GM18505 (cell line): ENCODE results near the gene A3GALT2.

Experiments
- ATAC-seq: cut with Tn5 transposase; IDR thresholded peaks from one replicate; pipeline ENCODE4 v1.9.1; 2021; ENCODE audit not compliant: unreplicated experiment
- POLR2A ChIP-seq: IDR thresholded peaks from 4 replicates; pipeline ENCODE4 v1.6.1; 2011; ENCODE audit warnings: borderline replicate concordance; ENCODE audit not compliant: insufficient read depth, insufficient read length; ENCODE audit errors: extremely low read depth

A3GALT2 gene

GRCh38 chr1:33334081-33334552 is 13.2 kb upstream of the A3GALT2 start:
- no peak for TF ChIP-seq POLR2A
- ATAC-seq: no peak

- ATAC-seq: no peak
- TF ChIP-seq POLR2A: no peak
These were observed 12.0 kb upstream of the A3GALT2 start for GRCh38 chr1:33332881-33333280.

- no peak for TF ChIP-seq POLR2A
- no peak for ATAC-seq
These were observed 11.5 kb upstream of the A3GALT2 start for GRCh38 chr1:33332357-33332789.

- no peak for ATAC-seq
- no peak for TF ChIP-seq POLR2A
These were observed 10.8 kb upstream of the A3GALT2 start for GRCh38 chr1:33331444-33332356.

GRCh38 chr1:33330906-33331305 is 10.0 kb upstream of the A3GALT2 start:
- no peak for ATAC-seq
- no peak for TF ChIP-seq POLR2A

GRCh38 chr1:33330361-33330890 is 9.5 kb upstream of the A3GALT2 start:
- ATAC-seq: no peak
- TF ChIP-seq POLR2A: no peak

- no peak for TF ChIP-seq POLR2A
- no peak for ATAC-seq
These were observed 8.9 kb upstream of the A3GALT2 start for GRCh38 chr1:33329600-33330305.

GRCh38 chr1:33328817-33329216 is 7.9 kb upstream of the A3GALT2 start:
- ATAC-seq: no peak
- no peak for TF ChIP-seq POLR2A

GRCh38 chr1:33327587-33328325 is 6.9 kb upstream of the A3GALT2 start:
- no peak for ATAC-seq
- no peak for TF ChIP-seq POLR2A

GRCh38 chr1:33326785-33327184 is 5.9 kb upstream of the A3GALT2 start:
- ATAC-seq: no peak

GRCh38 chr1:33324677-33325575 is 4.0 kb upstream of the A3GALT2 start:
- ATAC-seq: no peak
- TF ChIP-seq POLR2A: no peak

More at GRCh38 chr1:33326785-33327184, 5.9 kb upstream of the A3GALT2 start:
- TF ChIP-seq POLR2A: no peak
